PC-3 (cell line): ENCODE data around the gene METTL16.

Experiments used
- CTCF ChIP-seq: fragments of 300-600 bp; sonication (generic); conservative IDR thresholded peaks from 2 replicates; pipeline ENCODE4 v1.5.1; 2017; ENCODE audit warnings: antibody characterized with exemption, low read depth, mild to moderate bottlenecking, low read length
- EZH2phosphoT487 ChIP-seq: fragments of 300-600 bp; sonication (generic); IDR thresholded peaks from 2 replicates; pipeline ENCODE4 v1.6.1; 2018; ENCODE audit warnings: mild to moderate bottlenecking, antibody characterized with exemption, low read length, borderline replicate concordance

- no peak for TF ChIP-seq CTCF
- no peak for TF ChIP-seq EZH2phosphoT487
Observed at GRCh38 chr17:2380950-2381649, 130.6 kb downstream of the METTL16 start.
